WERI-Rb-1 (cell line): ENCODE data around the gene CABCOCO1.

Experiments used
- DNase-seq: peaks from one replicate; pipeline ENCODE4 v3.0.0-alpha.2; 2020
- H3K27ac ChIP-seq: fragments of 250-450 bp; sonication (Bioruptor Pico); 2 replicates; pipeline ENCODE4 v1.5.1; 2020; ENCODE audit warnings: mild to moderate bottlenecking, moderate library complexity
- H3K27me3 ChIP-seq: fragments of 250-450 bp; sonication (Bioruptor Pico); 2 replicates; pipeline ENCODE4 v1.5.1; 2021; ENCODE audit warnings: mild to moderate bottlenecking, low read depth, moderate library complexity; ENCODE audit not compliant: insufficient read depth, severe bottlenecking
- H3K36me3 ChIP-seq: fragments of 250-450 bp; sonication (Bioruptor Pico); 2 replicates; pipeline ENCODE4 v1.5.1; 2020; ENCODE audit warnings: mild to moderate bottlenecking, moderate library complexity
- H3K4me3 ChIP-seq: 2 replicates; pipeline ENCODE4 v1.5.1; 2011; ENCODE audit warnings: low read depth, mild to moderate bottlenecking, control low read depth, low read length
- H3K9me3 ChIP-seq: fragments of 250-450 bp; sonication (Bioruptor Pico); 2 replicates; pipeline ENCODE4 v1.5.1; 2021; ENCODE audit warnings: mild to moderate bottlenecking, moderate library complexity; ENCODE audit not compliant: severe bottlenecking
- CTCF ChIP-seq: IDR thresholded peaks from 2 replicates; pipeline ENCODE4 v1.5.1; 2011; ENCODE audit warnings: low read depth, mild to moderate bottlenecking, control low read depth, inconsistent platforms, low read length

Gene CABCOCO1

DNA sequence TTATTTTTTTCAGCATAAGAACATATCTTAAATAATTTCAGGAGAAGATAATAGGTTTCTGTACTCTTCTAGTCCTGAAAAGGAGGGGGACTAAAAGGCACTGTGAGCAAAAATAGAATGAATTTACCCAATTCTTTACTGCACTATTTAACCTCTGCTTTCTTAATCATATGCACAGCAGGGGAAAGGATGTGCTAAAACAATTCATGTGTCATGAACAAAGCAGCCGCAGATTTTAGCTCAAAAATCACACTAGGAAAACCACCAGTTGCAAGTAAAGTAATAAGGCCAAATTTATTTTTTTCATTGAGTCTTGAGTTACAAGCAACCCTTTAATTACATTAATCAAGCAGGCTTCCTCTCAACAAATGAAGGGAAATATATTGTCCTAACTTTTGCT lies 80.1 kb downstream of the CABCOCO1 start:
- Histone ChIP-seq H3K4me3 (no peak overlapping the region), H3K27me3 (no peaks in the 10 kb centered on the region), H3K36me3 (no peaks in the 10 kb centered on the region), H3K9me3 (peaks cover 4% of the 10 kb centered on the region), H3K27ac (no peak overlapping the region)
- no peak for TF ChIP-seq CTCF
- DNase-seq: no peak

DNA sequence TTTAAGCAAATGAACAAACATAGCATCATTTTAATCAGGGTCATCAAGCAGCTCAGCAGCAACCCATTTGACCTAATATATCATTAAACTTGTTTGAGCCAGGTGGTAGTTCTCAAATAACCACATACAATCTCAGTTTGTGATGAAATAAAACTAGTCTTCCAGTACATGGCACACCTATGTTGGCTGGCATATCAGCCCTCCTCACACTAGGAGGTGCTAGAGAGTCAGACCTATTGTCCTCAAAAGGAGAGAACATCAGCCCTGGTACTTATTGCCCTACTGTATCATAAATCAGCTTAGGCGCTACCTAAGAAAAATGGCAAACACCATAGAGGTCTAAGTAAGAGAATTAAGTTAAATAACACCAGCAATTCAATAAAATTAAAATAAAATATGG lies 81.7 kb downstream of the CABCOCO1 start:
- no peaks in the 10 kb centered on the region for H3K36me3 ChIP-seq
- peaks cover 4% of the 10 kb centered on the region for H3K9me3 ChIP-seq
- no peak overlapping the region for H3K4me3 ChIP-seq
- TF ChIP-seq CTCF: peak; percentile 30
- DNase-seq: no peak
- H3K27ac ChIP-seq: no peak overlapping the region
- no peaks in the 10 kb centered on the region for H3K27me3 ChIP-seq

- no peak overlapping the region for H3K4me3 ChIP-seq
- peaks cover 4% of the 10 kb centered on the region for H3K9me3 ChIP-seq
- no peak for TF ChIP-seq CTCF
- H3K36me3 ChIP-seq: no peaks in the 10 kb centered on the region
- DNase-seq: no peak
- no peak overlapping the region for H3K27ac ChIP-seq
- H3K27me3 ChIP-seq: no peaks in the 10 kb centered on the region
Measured at GRCh38 chr10:61746377-61746776, 83.6 kb downstream of the CABCOCO1 start.

DNA sequence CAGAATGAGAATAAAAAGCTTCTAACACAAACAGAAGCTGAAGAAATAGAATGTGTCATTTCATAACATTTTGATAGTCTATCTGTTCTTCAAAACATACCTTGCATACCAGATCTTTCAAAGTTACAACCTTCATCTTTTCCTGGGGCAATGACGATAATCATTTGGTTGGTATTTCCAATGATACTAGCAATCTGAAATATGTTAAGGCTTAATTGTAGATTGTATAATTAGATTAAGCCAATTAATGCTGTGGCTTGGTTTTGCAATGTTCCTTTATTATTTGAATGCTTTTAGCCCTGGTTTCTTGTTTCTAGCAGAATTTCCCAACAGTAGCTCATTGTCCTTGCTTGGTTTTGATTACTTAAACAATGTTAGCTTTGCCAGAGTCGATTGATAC lies 84.6 kb downstream of the CABCOCO1 start:
- Histone ChIP-seq H3K27ac (no peak overlapping the region), H3K9me3 (peaks cover 4% of the 10 kb centered on the region), H3K36me3 (no peaks in the 10 kb centered on the region), H3K4me3 (no peak overlapping the region), H3K27me3 (no peaks in the 10 kb centered on the region)
- no peak for DNase-seq
- TF ChIP-seq CTCF: no peak

GRCh38 chr10:61749291-61749690 lies 86.6 kb downstream of the CABCOCO1 start:
- Histone ChIP-seq H3K27me3 (no peaks in the 10 kb centered on the region), H3K36me3 (no peaks in the 10 kb centered on the region), H3K27ac (no peak overlapping the region), H3K4me3 (no peak overlapping the region), H3K9me3 (peaks cover 2% of the 10 kb centered on the region)
- TF ChIP-seq CTCF: no peak
- DNase-seq: no peak

DNA sequence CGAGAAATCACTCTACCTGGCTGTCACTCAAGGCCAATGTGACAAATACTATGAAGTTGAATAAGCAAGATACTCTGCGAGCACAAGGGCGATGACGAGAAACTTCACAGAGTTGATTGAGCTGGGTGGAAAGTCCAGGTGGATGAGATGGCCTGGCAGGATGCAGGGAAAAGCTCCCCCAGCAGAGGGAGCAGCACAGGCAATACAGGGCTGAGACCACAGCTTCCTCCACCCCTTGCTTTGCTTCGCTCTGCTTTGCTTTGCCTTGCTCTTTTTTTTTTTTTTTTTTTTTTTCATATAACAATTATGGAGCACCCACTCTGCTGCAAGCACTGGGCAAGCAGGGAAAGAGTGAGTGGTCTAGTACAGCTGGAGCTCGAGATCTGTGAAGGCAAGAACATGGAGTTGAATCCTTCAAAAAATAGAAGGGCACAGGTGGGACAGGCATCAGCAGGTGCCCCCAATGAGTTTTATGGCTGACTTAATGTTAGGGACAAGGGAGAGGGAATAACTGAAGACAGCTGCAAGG lies 88.3 kb downstream of the CABCOCO1 start:
- Histone ChIP-seq H3K27ac (no peak overlapping the region), H3K27me3 (no peaks in the 10 kb centered on the region), H3K36me3 (no peaks in the 10 kb centered on the region), H3K4me3 (no peak overlapping the region), H3K9me3 (no peaks in the 10 kb centered on the region)
- TF ChIP-seq CTCF: peak; percentile 92
- peak; percentile 62 for DNase-seq
